CD4-positive, alpha-beta T cell treated with Interleukin-21 for 1 hour (primary cell): ENCODE results near the gene CXCL3.

Experiments
- DNase-seq: peaks from one replicate; pipeline ENCODE4 v3.0.0-alpha.2; 2020

The CXCL3 gene

GRCh38 chr4:74054483-74055047, 16.1 kb upstream of the CXCL3 start:
- no peak for DNase-seq

GRCh38 chr4:74047152-74047551, 8.7 kb upstream of the CXCL3 start:
- no peak for DNase-seq

- no peak for DNase-seq
These were observed 7.3 kb upstream of the CXCL3 start for GRCh38 chr4:74045772-74046171.

- no peak for DNase-seq
These were observed 6.8 kb upstream of the CXCL3 start for GRCh38 chr4:74045247-74045646.

- no peak for DNase-seq
These were observed 6.2 kb upstream of the CXCL3 start for GRCh38 chr4:74044677-74045076.

- DNase-seq, result no peak
These were observed 4.2 kb upstream of the CXCL3 start for GRCh38 chr4:74042681-74043080.

GRCh38 chr4:74041418-74041817, 2.9 kb upstream of the CXCL3 start:
- DNase-seq, result no peak

GRCh38 chr4:74039315-74039763, 850 bp upstream of the CXCL3 start:
- no peak for DNase-seq

GRCh38 chr4:74038086-74038424, 434 bp downstream of the CXCL3 start:
- no peak for DNase-seq

- no peak for DNase-seq
These were observed 1.2 kb downstream of the CXCL3 start for GRCh38 chr4:74037076-74037955.

GRCh38 chr4:74033739-74034138, 4.8 kb downstream of the CXCL3 start:
- no peak for DNase-seq

GRCh38 chr4:74032064-74032463, 6.4 kb downstream of the CXCL3 start:
- DNase-seq, result no peak

GRCh38 chr4:74031576-74031975, 6.9 kb downstream of the CXCL3 start:
- no peak for DNase-seq

GRCh38 chr4:74030285-74030684, 8.2 kb downstream of the CXCL3 start:
- no peak for DNase-seq

GRCh38 chr4:74028504-74028903, 10.0 kb downstream of the CXCL3 start:
- no peak for DNase-seq

GRCh38 chr4:74023709-74024108, 14.8 kb downstream of the CXCL3 start:
- DNase-seq, result no peak

- no peak for DNase-seq
These were observed 16.9 kb downstream of the CXCL3 start for GRCh38 chr4:74021601-74022000.

- DNase-seq, result no peak
These were observed 19.7 kb downstream of the CXCL3 start for GRCh38 chr4:74018771-74019170.

GRCh38 chr4:74018116-74018515, 20.4 kb downstream of the CXCL3 start:
- DNase-seq, result no peak

GRCh38 chr4:74016068-74016467, 22.4 kb downstream of the CXCL3 start:
- DNase-seq, result no peak

- no peak for DNase-seq
These were observed 23.2 kb downstream of the CXCL3 start for GRCh38 chr4:74015126-74015780.

GRCh38 chr4:74014332-74014731, 24.2 kb downstream of the CXCL3 start:
- DNase-seq, result no peak

GRCh38 chr4:74013264-74013663, 25.2 kb downstream of the CXCL3 start:
- no peak for DNase-seq

- no peak for DNase-seq
These were observed 26.4 kb downstream of the CXCL3 start for GRCh38 chr4:74012130-74012529.
